IMR-90 (cell line): ENCODE results near the gene ARFGEF3.

Experiments
- BHLHE40 ChIP-seq: fragments of 150-350 bp; IDR thresholded peaks from 2 replicates; pipeline ENCODE4 v1.6.1; 2016; ENCODE audit warnings: mild to moderate bottlenecking, low read depth, low read length
- CEBPB ChIP-seq: IDR thresholded peaks from 2 replicates; pipeline ENCODE4 v1.6.1; 2012; ENCODE audit warnings: low read depth, low read length, improper control_type of control experiment
- CHD1 ChIP-seq: IDR thresholded peaks from 2 replicates; pipeline ENCODE4 v1.6.1; 2012; ENCODE audit warnings: low read depth, low read length, improper control_type of control experiment
- ELK1 ChIP-seq: fragments of 150-350 bp; IDR thresholded peaks from 2 replicates; pipeline ENCODE4 v1.6.1; 2016; ENCODE audit warnings: low read depth, mild to moderate bottlenecking, low read length, moderate library complexity, borderline replicate concordance
- FOS ChIP-seq: fragments of 150-350 bp; IDR thresholded peaks from 2 replicates; pipeline ENCODE4 v1.6.1; 2016; ENCODE audit warnings: low read depth, low read length
- MAZ ChIP-seq: IDR thresholded peaks from 2 replicates; pipeline ENCODE4 v1.6.1; 2012; ENCODE audit warnings: low read depth, mild to moderate bottlenecking, low read length, improper control_type of control experiment, moderate library complexity, borderline replicate concordance
- MXI1 ChIP-seq: IDR thresholded peaks from 2 replicates; pipeline ENCODE4 v1.6.1; 2012; ENCODE audit warnings: low read depth, mild to moderate bottlenecking, low read length, moderate library complexity, borderline replicate concordance
- NFE2L2 ChIP-seq: fragments of 150-350 bp; IDR thresholded peaks from 2 replicates; pipeline ENCODE4 v1.6.1; 2016; ENCODE audit warnings: low read depth, mild to moderate bottlenecking, low read length
- POLR2A ChIP-seq: IDR thresholded peaks from 2 replicates; pipeline ENCODE4 v1.6.1; 2012; ENCODE audit warnings: mild to moderate bottlenecking, low read depth, low read length
- RCOR1 ChIP-seq: IDR thresholded peaks from 2 replicates; pipeline ENCODE4 v1.6.1; 2012; ENCODE audit warnings: mild to moderate bottlenecking, low read length, improper control_type of control experiment; ENCODE audit not compliant: insufficient replicate concordance
- RFX5 ChIP-seq: IDR thresholded peaks from 2 replicates; pipeline ENCODE4 v1.8.0; 2012; ENCODE audit warnings: low read depth, mild to moderate bottlenecking, low read length, moderate library complexity
- USF2 ChIP-seq: fragments of 150-350 bp; IDR thresholded peaks from 2 replicates; pipeline ENCODE4 v1.6.1; 2017; ENCODE audit warnings: mild to moderate bottlenecking, antibody characterized with exemption, low read length, low read depth
- TF ChIP-seq, protein P1 (sequence below): conservative IDR thresholded peaks from 2 replicates; pipeline ENCODE4 v1.5.1; 2012; ENCODE audit warnings: mild to moderate bottlenecking, low read depth, low read length, improper control_type of control experiment

GRCh38 chr6:138219398-138219797, 57.7 kb downstream of the ARFGEF3 start:
- TF ChIP-seq FOS, result no peak
- TF ChIP-seq USF2, result no peak
- TF ChIP-seq POLR2A, result no peak
- TF ChIP-seq CEBPB, result no peak
- TF ChIP-seq, protein P1, sequence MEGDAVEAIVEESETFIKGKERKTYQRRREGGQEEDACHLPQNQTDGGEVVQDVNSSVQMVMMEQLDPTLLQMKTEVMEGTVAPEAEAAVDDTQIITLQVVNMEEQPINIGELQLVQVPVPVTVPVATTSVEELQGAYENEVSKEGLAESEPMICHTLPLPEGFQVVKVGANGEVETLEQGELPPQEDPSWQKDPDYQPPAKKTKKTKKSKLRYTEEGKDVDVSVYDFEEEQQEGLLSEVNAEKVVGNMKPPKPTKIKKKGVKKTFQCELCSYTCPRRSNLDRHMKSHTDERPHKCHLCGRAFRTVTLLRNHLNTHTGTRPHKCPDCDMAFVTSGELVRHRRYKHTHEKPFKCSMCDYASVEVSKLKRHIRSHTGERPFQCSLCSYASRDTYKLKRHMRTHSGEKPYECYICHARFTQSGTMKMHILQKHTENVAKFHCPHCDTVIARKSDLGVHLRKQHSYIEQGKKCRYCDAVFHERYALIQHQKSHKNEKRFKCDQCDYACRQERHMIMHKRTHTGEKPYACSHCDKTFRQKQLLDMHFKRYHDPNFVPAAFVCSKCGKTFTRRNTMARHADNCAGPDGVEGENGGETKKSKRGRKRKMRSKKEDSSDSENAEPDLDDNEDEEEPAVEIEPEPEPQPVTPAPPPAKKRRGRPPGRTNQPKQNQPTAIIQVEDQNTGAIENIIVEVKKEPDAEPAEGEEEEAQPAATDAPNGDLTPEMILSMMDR, result no peak
- TF ChIP-seq NFE2L2, result no peak
- TF ChIP-seq CHD1, result no peak
- no peak for TF ChIP-seq RFX5
- TF ChIP-seq MAZ, result no peak
- no peak for TF ChIP-seq MXI1
- TF ChIP-seq RCOR1, result no peak
- TF ChIP-seq BHLHE40, result no peak
- TF ChIP-seq ELK1, result no peak
